Mesothelial cell of epicardium (in vitro differentiated cells): ENCODE measurements around the gene CHST11. TPM values are rescaled to one million over a fixed set of nuclear protein-coding genes. Genes with fewer than 3 reads are reported as not detected.

Experiments used
- DNase-seq, 2 experiments: peaks; one replicate each; pipeline ENCODE4 v3.0.0; 2021; ENCODE audit warnings: low spot score in 2 of 2; ENCODE audit not compliant: unreplicated experiment in 2 of 2
- H3K27ac Mint-ChIP-seq: 2 replicates; pipeline ENCODE4 v1.8.0; 2021; ENCODE audit warnings: mixed read lengths
- H3K27me3 Mint-ChIP-seq: 2 replicates; pipeline ENCODE4 v1.8.0; 2021; ENCODE audit warnings: low read depth, mixed read lengths
- H3K36me3 Mint-ChIP-seq: 2 replicates; pipeline ENCODE4 v1.8.0; 2021; ENCODE audit warnings: mixed read lengths
- H3K4me1 Mint-ChIP-seq: 2 replicates; pipeline ENCODE4 v1.8.0; 2021; ENCODE audit warnings: mixed read lengths
- H3K4me3 Mint-ChIP-seq: 2 replicates; pipeline ENCODE4 v1.8.0; 2021; ENCODE audit warnings: mild to moderate bottlenecking, moderate library complexity, mixed read lengths
- H3K9me3 Mint-ChIP-seq: 2 replicates; pipeline ENCODE4 v1.8.0; 2021; ENCODE audit warnings: mixed read lengths
- CTCF ChIP-seq: fragments of 200-600 bp; sonication (generic); IDR thresholded peaks from one replicate; pipeline ENCODE4 v1.5.0; 2021; ENCODE audit warnings: antibody characterized with exemption; ENCODE audit not compliant: unreplicated experiment
- total RNA-seq: library from RNA; stranded (reverse); gene quantifications from 3 replicates; pipeline ENCODE4 v1.2.1, GENCODE V29; 2021

The CHST11 gene
- total RNA-seq, 1 donor from 2014 or later: 15.0 TPM

GRCh38 chr12:104469523-104469922, 12.8 kb downstream of the CHST11 start:
- TF ChIP-seq CTCF: no peak
- H3K4me1 Mint-ChIP-seq: peaks cover 5% of the 10 kb centered on the region
- H3K36me3 Mint-ChIP-seq: no peaks in the 10 kb centered on the region
- H3K27ac Mint-ChIP-seq: no peak overlapping the region
- no peak for DNase-seq
- no peaks in the 10 kb centered on the region for H3K9me3 Mint-ChIP-seq
- H3K4me3 Mint-ChIP-seq: no peak overlapping the region
- H3K27me3 Mint-ChIP-seq: no peaks in the 10 kb centered on the region

GRCh38 chr12:104470521-104470920, 13.8 kb downstream of the CHST11 start:
- no peak for TF ChIP-seq CTCF
- Mint-ChIP-seq H3K4me1 (peaks cover 5% of the 10 kb centered on the region), H3K4me3 (no peak overlapping the region), H3K36me3 (no peaks in the 10 kb centered on the region), H3K27me3 (no peaks in the 10 kb centered on the region), H3K9me3 (no peaks in the 10 kb centered on the region), H3K27ac (no peak overlapping the region)
- DNase-seq: no peak

GRCh38 chr12:104471336-104471735, 14.6 kb downstream of the CHST11 start:
- Mint-ChIP-seq H3K27ac (no peak overlapping the region), H3K4me1 (peaks cover 5% of the 10 kb centered on the region), H3K27me3 (no peaks in the 10 kb centered on the region), H3K36me3 (no peaks in the 10 kb centered on the region), H3K9me3 (no peaks in the 10 kb centered on the region), H3K4me3 (no peak overlapping the region)
- no peak for DNase-seq
- no peak for TF ChIP-seq CTCF

GRCh38 chr12:104472748-104473147, 16.0 kb downstream of the CHST11 start:
- no peaks in the 10 kb centered on the region for H3K9me3 Mint-ChIP-seq
- H3K4me1 Mint-ChIP-seq: no peaks in the 10 kb centered on the region
- no peak overlapping the region for H3K4me3 Mint-ChIP-seq
- H3K27ac Mint-ChIP-seq: no peak overlapping the region
- TF ChIP-seq CTCF: no peak
- no peaks in the 10 kb centered on the region for H3K36me3 Mint-ChIP-seq
- DNase-seq: no peak
- H3K27me3 Mint-ChIP-seq: no peaks in the 10 kb centered on the region

GRCh38 chr12:104473374-104473983, 16.7 kb downstream of the CHST11 start:
- Mint-ChIP-seq H3K36me3 (no peaks in the 10 kb centered on the region), H3K27ac (no peak overlapping the region), H3K4me3 (no peak overlapping the region), H3K27me3 (no peaks in the 10 kb centered on the region), H3K4me1 (peaks cover 5% of the 10 kb centered on the region), H3K9me3 (no peaks in the 10 kb centered on the region)
- DNase-seq: no peak
- TF ChIP-seq CTCF: no peak

- peaks cover 7% of the 10 kb centered on the region for H3K4me1 Mint-ChIP-seq
- no peak overlapping the region for H3K27ac Mint-ChIP-seq
- TF ChIP-seq CTCF: no peak
- no peak for DNase-seq
- no peaks in the 10 kb centered on the region for H3K9me3 Mint-ChIP-seq
- H3K36me3 Mint-ChIP-seq: no peaks in the 10 kb centered on the region
- H3K4me3 Mint-ChIP-seq: no peak overlapping the region
- H3K27me3 Mint-ChIP-seq: no peaks in the 10 kb centered on the region
Observed at GRCh38 chr12:104475271-104475670, 18.5 kb downstream of the CHST11 start.
